Osteoblast (primary cell): ENCODE data around the gene FBN2. TPM values are rescaled to one million over a fixed set of nuclear protein-coding genes. Genes with fewer than 3 reads are reported as not detected.
"Not testable (repeated sequence)": the region's sequence is repeated elsewhere in the genome, so short reads cannot be mapped to it uniquely, and the experiment has no call there.

Experiments
- DNase-seq: peaks from one replicate; pipeline ENCODE4 v3.0.0; 2011; ENCODE audit warnings: low spot score, mixed read lengths; ENCODE audit not compliant: insufficient read length; ENCODE audit errors: missing footprints
- H2AFZ ChIP-seq: 2 replicates; pipeline ENCODE4 v1.6.0; 2011; ENCODE audit warnings: mild to moderate bottlenecking, low read length
- H3K27ac ChIP-seq: 2 replicates; pipeline ENCODE4 v1.5.1; 2011; ENCODE audit warnings: mild to moderate bottlenecking, low read depth, low read length, moderate library complexity
- H3K27me3 ChIP-seq: 2 replicates; pipeline ENCODE4 v1.6.0; 2012; ENCODE audit warnings: mild to moderate bottlenecking, control low read depth, inconsistent platforms, low read length, moderate library complexity; ENCODE audit not compliant: insufficient read depth
- H3K36me3 ChIP-seq: 2 replicates; pipeline ENCODE4 v1.5.1; 2011; ENCODE audit warnings: mild to moderate bottlenecking, low read length, control low read depth, moderate library complexity; ENCODE audit not compliant: insufficient read depth
- H3K4me1 ChIP-seq: 2 replicates; pipeline ENCODE4 v1.5.1; 2011; ENCODE audit warnings: mild to moderate bottlenecking, low read length, control low read depth, moderate library complexity; ENCODE audit not compliant: insufficient read depth
- H3K4me2 ChIP-seq: 2 replicates; pipeline ENCODE4 v1.6.0; 2011; ENCODE audit warnings: mild to moderate bottlenecking, low read length; ENCODE audit not compliant: insufficient read depth
- H3K4me3 ChIP-seq: fragments of 200-600 bp; sonication (generic); 3 replicates; pipeline ENCODE4 v1.5.1; 2012; ENCODE audit warnings: mild to moderate bottlenecking, low read length, inconsistent platforms; ENCODE audit not compliant: insufficient read depth
- H3K79me2 ChIP-seq: 2 replicates; pipeline ENCODE4 v1.6.0; 2012; ENCODE audit warnings: mild to moderate bottlenecking, low read length, control low read depth, inconsistent platforms; ENCODE audit not compliant: insufficient read depth
- H3K9me3 ChIP-seq: 2 replicates; pipeline ENCODE4 v1.5.1; 2011; ENCODE audit warnings: low read depth, low read length, control low read depth
- H4K20me1 ChIP-seq: 2 replicates; pipeline ENCODE4 v1.6.0; 2012; ENCODE audit warnings: mild to moderate bottlenecking, low read length, control low read depth; ENCODE audit not compliant: insufficient read depth
- total RNA-seq: library from RNA; depleted of rRNA; stranded (reverse); fragments of >200 nt; gene quantifications from 2 replicates; pipeline ENCODE4 v1.2.3, GENCODE V29; 2012
- TF ChIP-seq, protein P1 (sequence below): IDR thresholded peaks from 2 replicates; pipeline ENCODE4 v1.5.1; 2011; ENCODE audit warnings: mild to moderate bottlenecking, low read depth, low read length, moderate library complexity; ENCODE audit errors: extremely low read depth

Gene FBN2
- total RNA-seq, 1 donor, result 16.6 TPM

DNA sequence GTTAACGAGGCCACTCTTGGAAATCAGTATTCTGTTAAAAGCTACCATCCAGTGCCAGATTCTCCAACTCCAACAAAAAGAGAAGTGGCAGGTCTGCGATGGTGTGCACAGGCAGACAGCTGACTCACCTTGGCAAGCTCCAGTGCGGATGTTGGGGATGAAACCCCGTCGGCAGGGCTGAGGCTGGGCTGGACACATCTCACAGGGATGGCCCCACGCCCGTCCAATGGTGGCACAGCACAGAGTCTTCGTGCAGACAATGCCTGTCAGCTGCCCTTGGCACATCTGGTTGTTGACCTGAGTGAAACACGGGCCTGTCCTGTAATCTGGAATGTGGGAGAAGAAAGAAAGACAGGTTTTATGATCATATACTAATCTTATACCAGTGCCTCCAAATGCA, 73.4 kb downstream of the FBN2 start:
- Histone ChIP-seq H4K20me1 (no peaks in the 10 kb centered on the region), H3K79me2 (no peaks in the 10 kb centered on the region), H3K27me3 (no peaks in the 10 kb centered on the region), H3K27ac (no peak overlapping the region), H3K9me3 (no peaks in the 10 kb centered on the region), H3K4me1 (no peaks in the 10 kb centered on the region), H3K4me2 (no peak overlapping the region), H3K4me3 (no peak overlapping the region), H3K36me3 (no peaks in the 10 kb centered on the region), H2AFZ (no peak overlapping the region)
- TF ChIP-seq, protein P1, sequence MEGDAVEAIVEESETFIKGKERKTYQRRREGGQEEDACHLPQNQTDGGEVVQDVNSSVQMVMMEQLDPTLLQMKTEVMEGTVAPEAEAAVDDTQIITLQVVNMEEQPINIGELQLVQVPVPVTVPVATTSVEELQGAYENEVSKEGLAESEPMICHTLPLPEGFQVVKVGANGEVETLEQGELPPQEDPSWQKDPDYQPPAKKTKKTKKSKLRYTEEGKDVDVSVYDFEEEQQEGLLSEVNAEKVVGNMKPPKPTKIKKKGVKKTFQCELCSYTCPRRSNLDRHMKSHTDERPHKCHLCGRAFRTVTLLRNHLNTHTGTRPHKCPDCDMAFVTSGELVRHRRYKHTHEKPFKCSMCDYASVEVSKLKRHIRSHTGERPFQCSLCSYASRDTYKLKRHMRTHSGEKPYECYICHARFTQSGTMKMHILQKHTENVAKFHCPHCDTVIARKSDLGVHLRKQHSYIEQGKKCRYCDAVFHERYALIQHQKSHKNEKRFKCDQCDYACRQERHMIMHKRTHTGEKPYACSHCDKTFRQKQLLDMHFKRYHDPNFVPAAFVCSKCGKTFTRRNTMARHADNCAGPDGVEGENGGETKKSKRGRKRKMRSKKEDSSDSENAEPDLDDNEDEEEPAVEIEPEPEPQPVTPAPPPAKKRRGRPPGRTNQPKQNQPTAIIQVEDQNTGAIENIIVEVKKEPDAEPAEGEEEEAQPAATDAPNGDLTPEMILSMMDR, result no peak
- no peak for DNase-seq

DNA sequence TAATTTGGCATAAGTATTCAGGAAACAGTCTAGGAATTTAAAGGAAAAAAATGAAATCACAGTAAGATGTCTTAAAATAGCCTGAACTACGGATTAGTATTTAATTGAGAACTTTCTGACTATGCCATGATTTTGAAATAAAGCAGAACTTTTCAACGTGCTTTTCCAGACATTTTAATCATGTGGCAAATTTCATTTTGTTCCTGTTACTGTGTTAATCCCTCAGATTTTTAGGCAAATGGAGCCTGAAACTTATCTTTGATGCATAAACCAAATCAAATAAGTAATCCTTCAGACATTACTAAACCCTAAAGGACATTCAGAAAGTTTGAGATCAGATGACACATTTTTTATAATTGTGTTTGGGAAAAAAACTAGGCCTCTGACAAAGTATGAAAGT, 75.7 kb downstream of the FBN2 start:
- Histone ChIP-seq H3K4me1 (no peaks in the 10 kb centered on the region), H3K36me3 (no peaks in the 10 kb centered on the region), H3K27me3 (no peaks in the 10 kb centered on the region), H2AFZ (no peak overlapping the region), H3K9me3 (no peaks in the 10 kb centered on the region), H3K4me3 (no peak overlapping the region), H4K20me1 (no peaks in the 10 kb centered on the region), H3K4me2 (no peak overlapping the region), H3K79me2 (no peaks in the 10 kb centered on the region), H3K27ac (peak overlapping the region; percentile 20)
- no peak for DNase-seq
- TF ChIP-seq, protein P1, result no peak

DNA sequence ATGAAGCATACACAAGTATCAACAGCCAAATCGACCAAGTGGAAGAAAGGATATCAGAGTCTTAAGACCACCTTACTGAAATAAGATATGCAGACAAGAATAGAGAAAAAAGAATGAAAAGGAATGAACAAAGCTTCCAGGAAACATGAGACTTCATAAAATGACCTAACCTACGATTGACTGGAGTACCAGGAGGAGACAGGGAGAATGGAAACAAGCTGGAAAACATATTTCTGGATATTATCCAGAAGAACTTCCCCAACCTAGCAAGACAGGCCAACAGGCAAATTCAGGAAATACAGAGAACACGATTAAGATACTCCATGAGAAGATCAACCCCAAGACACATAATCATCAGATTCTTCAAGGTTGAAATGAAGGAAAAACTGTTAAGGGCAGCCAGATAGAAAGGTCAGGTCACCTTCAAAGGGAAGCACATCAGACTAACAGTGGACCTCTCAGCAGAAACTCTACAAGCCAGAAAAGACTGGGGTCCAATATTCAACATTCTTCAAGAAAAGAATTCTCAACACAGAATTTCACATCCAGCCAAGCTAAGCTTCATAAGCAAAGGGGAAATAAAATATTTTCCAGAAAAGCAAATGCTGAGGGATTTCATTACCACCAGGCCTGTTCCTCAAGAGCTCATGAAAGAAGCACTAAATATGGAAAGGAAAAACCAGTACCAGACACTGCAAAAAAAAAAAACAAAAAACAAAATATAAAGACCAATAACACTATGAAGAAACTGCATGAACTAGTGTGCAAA, 80.7 kb downstream of the FBN2 start:
- not testable (repeated sequence) for H3K4me2 ChIP-seq, H3K9me3 ChIP-seq, H4K20me1 ChIP-seq, H3K27me3 ChIP-seq, H3K4me1 ChIP-seq, H3K36me3 ChIP-seq, H3K79me2 ChIP-seq, H3K27ac ChIP-seq, H2AFZ ChIP-seq, DNase-seq, H3K4me3 ChIP-seq

DNA sequence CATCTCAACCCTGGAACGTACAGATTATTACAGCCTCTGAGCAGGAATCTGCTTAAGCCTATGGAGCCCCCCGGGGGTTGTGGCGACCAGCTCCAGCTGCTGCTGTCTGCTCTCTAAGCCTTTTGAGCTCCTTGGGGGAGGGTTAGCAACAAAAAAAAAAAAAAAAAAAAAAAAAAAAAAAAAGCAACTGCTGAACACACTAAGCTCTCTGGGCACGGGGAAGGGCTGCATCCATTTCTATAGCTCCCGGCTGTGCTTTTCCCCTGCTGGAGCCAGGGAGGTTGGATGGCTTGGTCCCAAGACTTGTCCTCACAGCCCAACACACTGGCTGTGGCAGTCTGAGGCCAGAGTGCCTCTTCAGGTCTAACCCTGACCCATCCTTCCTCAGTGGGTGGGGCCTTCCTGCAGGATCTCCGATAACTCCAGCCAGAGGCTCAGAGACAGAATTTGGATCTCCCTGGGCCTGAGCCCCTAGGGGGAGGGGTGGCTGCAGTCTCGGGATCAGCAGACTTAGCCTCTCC, 82.1 kb downstream of the FBN2 start:
- no peak overlapping the region for H3K4me3 ChIP-seq
- TF ChIP-seq, protein P1, result no peak

More for the DNA sequence above, 82.1 kb downstream of the FBN2 start:
- no peaks in the 10 kb centered on the region for H3K79me2 ChIP-seq
- H3K4me2 ChIP-seq, result no peak overlapping the region
- H3K27me3 ChIP-seq, result no peaks in the 10 kb centered on the region
- no peak overlapping the region for H3K27ac ChIP-seq
- DNase-seq, result no peak
- H3K9me3 ChIP-seq, result no peaks in the 10 kb centered on the region
- no peaks in the 10 kb centered on the region for H4K20me1 ChIP-seq
- H2AFZ ChIP-seq, result no peak overlapping the region
- H3K4me1 ChIP-seq, result no peaks in the 10 kb centered on the region
- H3K36me3 ChIP-seq, result no peaks in the 10 kb centered on the region
